Uterus (tissue), 2 donors: Measurements from ENCODE around the gene PRAMEF27.
"Not testable (repeated sequence)": the region's sequence is repeated elsewhere in the genome, so short reads cannot be mapped to it uniquely, and the experiment has no call there.

ENCODE experiments used
- CTCF ChIP-seq, 4 experiments: fragments of 200-600 bp in 2 of 4; fragments of 450-650 bp in 2 of 4; sonication (generic) in 2 of 4; IDR thresholded peaks; one replicate each; pipeline ENCODE4 v1.5.1; 2016 to 2019; ENCODE audit warnings: antibody characterized with exemption in 4 of 4, mild to moderate bottlenecking in 2 of 4, moderate library complexity in 1 of 4
- POLR2A ChIP-seq, 2 donors: fragments of 450-650 bp; IDR thresholded peaks; one replicate each; pipeline ENCODE4 v1.6.1; 2016; ENCODE audit warnings: antibody characterized with exemption in 2 of 2, mild to moderate bottlenecking in 1 of 2, moderate library complexity in 1 of 2

- not testable (repeated sequence) for TF ChIP-seq CTCF, POLR2A (IDR thresholded peaks at IDR 0.05)
Measured at GRCh38 chr1:13070474-13070873, 14.1 kb upstream of the PRAMEF27 start, which contains the start of gene PRAMEF25.
